Activated naive CD4-positive, alpha-beta T cell treated with Interleukin-2 at 50 U/mL for 16 hours (primary cell): Measurements from ENCODE around the gene C2orf49.
A peak's percentile ranks its signal among the peaks of the same experiment; 100 is the strongest.
"Not testable (repeated sequence)": the region's sequence is repeated elsewhere in the genome, so short reads cannot be mapped to it uniquely, and the experiment has no call there.

ENCODE experiments used
- DNase-seq: peaks from one replicate; pipeline ENCODE4 v3.0.0-alpha.2; 2020

Gene C2orf49

GRCh38 chr2:105321875-105322646 is 15.3 kb upstream of the C2orf49 start:
- DNase-seq = no peak

GRCh38 chr2:105323111-105323510 is 14.2 kb upstream of the C2orf49 start:
- no peak for DNase-seq

- DNase-seq = no peak
These were observed 13.2 kb upstream of the C2orf49 start for GRCh38 chr2:105324101-105324500.

- DNase-seq = no peak
These were observed 12.6 kb upstream of the C2orf49 start for GRCh38 chr2:105324732-105325131.

- DNase-seq = no peak
These were observed 11.9 kb upstream of the C2orf49 start for GRCh38 chr2:105325389-105325963.

- DNase-seq = not testable (repeated sequence)
These were observed 10.1 kb upstream of the C2orf49 start for GRCh38 chr2:105327271-105327670.

GRCh38 chr2:105327690-105328089 is 9.7 kb upstream of the C2orf49 start:
- no peak for DNase-seq

GRCh38 chr2:105328281-105329196 is 8.8 kb upstream of the C2orf49 start:
- DNase-seq = peak; percentile 17

- DNase-seq = no peak
These were observed 8.2 kb upstream of the C2orf49 start for GRCh38 chr2:105329197-105329554.

GRCh38 chr2:105329561-105330495 is 7.5 kb upstream of the C2orf49 start, which contains the start of gene TGFBRAP1:
Gene TGFBRAP1, minus strand, starts transcription at chr2:105329735. Its CDS starts 21,434 bp downstream, at chr2:105308301.
- DNase-seq = peak; percentile 53

- no peak for DNase-seq
These were observed 6.5 kb upstream of the C2orf49 start for GRCh38 chr2:105330681-105331375.

GRCh38 chr2:105334211-105334610 is 3.1 kb upstream of the C2orf49 start:
- DNase-seq = no peak

GRCh38 chr2:105335469-105335868 is 1.9 kb upstream of the C2orf49 start:
- DNase-seq = no peak

GRCh38 chr2:105336786-105337121 is 586 bp upstream of the C2orf49 start:
- no peak for DNase-seq

- no peak for DNase-seq
These were observed 663 bp downstream of the C2orf49 start for GRCh38 chr2:105338020-105338385.

- no peak for DNase-seq
These were observed 2.1 kb downstream of the C2orf49 start for GRCh38 chr2:105339414-105339813.

- no peak for DNase-seq
These were observed 7.5 kb downstream of the C2orf49 start for GRCh38 chr2:105344704-105345345.

- no peak for DNase-seq
These were observed 19.8 kb downstream of the C2orf49 start for GRCh38 chr2:105357122-105357521.

GRCh38 chr2:105358593-105358992 is 21.3 kb downstream of the C2orf49 start:
- DNase-seq = no peak

GRCh38 chr2:105361102-105361889 is 24.0 kb downstream of the C2orf49 start:
- peak; percentile 14 for DNase-seq
